Keratinocyte (primary cell): ENCODE measurements around the gene FAM83B. TPM values are rescaled to one million over a fixed set of nuclear protein-coding genes. Genes with fewer than 3 reads are reported as not detected.

Experiments
- DNase-seq: peaks from one replicate; pipeline ENCODE4 v3.0.0-alpha.2; 2011; ENCODE audit warnings: low read depth, missing footprints, low spot score
- FAIRE-seq: peaks from 2 replicates; lab custom pipeline; 2011; peaks lifted over from hg19 to GRCh38; lab: Jason Lieb, UNC
- H2AFZ ChIP-seq: 2 replicates; pipeline ENCODE4 v1.6.0; 2012; ENCODE audit warnings: low read length, control low read depth, inconsistent platforms; ENCODE audit not compliant: control insufficient read depth
- H3K27ac ChIP-seq: 2 replicates; pipeline ENCODE4 v1.5.1; 2011; ENCODE audit warnings: low read length; ENCODE audit not compliant: control insufficient read depth, insufficient read depth
- H3K27me3 ChIP-seq: 3 replicates; pipeline ENCODE4 v1.6.0; 2011; ENCODE audit warnings: low read length; ENCODE audit not compliant: control insufficient read depth, insufficient read depth; ENCODE audit errors: extremely low read depth
- H3K36me3 ChIP-seq, 2 experiments: 2 replicates in 1 of 2; 3 replicates in 1 of 2; pipeline ENCODE4 v1.5.1; 2011; ENCODE audit warnings: low read length in 2 of 2, mild to moderate bottlenecking in 1 of 2; ENCODE audit not compliant: control insufficient read depth in 2 of 2, insufficient read depth in 2 of 2; ENCODE audit errors: extremely low read depth in 1 of 2
- H3K4me1 ChIP-seq: 3 replicates; pipeline ENCODE4 v1.5.1; 2011; ENCODE audit warnings: low read length; ENCODE audit not compliant: control insufficient read depth, insufficient read depth; ENCODE audit errors: extremely low read depth
- H3K4me2 ChIP-seq: 3 replicates; pipeline ENCODE4 v1.6.0; 2011; ENCODE audit warnings: low read depth, low read length; ENCODE audit not compliant: control insufficient read depth, insufficient read depth; ENCODE audit errors: extremely low read depth
- H3K4me3 ChIP-seq, 3 experiments: fragments of 200-600 bp in 1 of 3; sonication (generic) in 1 of 3; 2 replicates in 2 of 3; 3 replicates in 1 of 3; pipeline ENCODE4 v1.5.1; 2011 to 2016; ENCODE audit warnings: low read length in 3 of 3, mild to moderate bottlenecking in 3 of 3, control low read depth in 2 of 3, inconsistent platforms in 1 of 3, low read depth in 1 of 3, mixed read lengths in 1 of 3, mixed run types in 1 of 3, moderate library complexity in 1 of 3; ENCODE audit not compliant: control insufficient read depth in 2 of 3, insufficient read depth in 2 of 3; ENCODE audit errors: extremely low read depth in 1 of 3
- H3K79me2 ChIP-seq: 2 replicates; pipeline ENCODE4 v1.6.0; 2012; ENCODE audit warnings: low read length; ENCODE audit not compliant: control insufficient read depth, insufficient read depth
- H3K9ac ChIP-seq: 3 replicates; pipeline ENCODE4 v1.6.0; 2011; ENCODE audit warnings: low read length; ENCODE audit not compliant: control insufficient read depth, insufficient read depth; ENCODE audit errors: extremely low read depth
- H3K9me1 ChIP-seq: 3 replicates; pipeline ENCODE4 v1.6.0; 2011; ENCODE audit warnings: low read length; ENCODE audit not compliant: control insufficient read depth, insufficient read depth; ENCODE audit errors: extremely low read depth
- H3K9me3 ChIP-seq: 2 replicates; pipeline ENCODE4 v1.5.1; 2012; ENCODE audit warnings: low read depth, low read length; ENCODE audit not compliant: control insufficient read depth
- H4K20me1 ChIP-seq: 3 replicates; pipeline ENCODE4 v1.6.0; 2011; ENCODE audit warnings: low read length; ENCODE audit not compliant: control insufficient read depth, insufficient read depth; ENCODE audit errors: extremely low read depth
- EZH2 ChIP-seq: IDR thresholded peaks from one replicate; pipeline ENCODE4 v1.6.1; 2012; ENCODE audit warnings: inconsistent platforms, mild to moderate bottlenecking, low read length, moderate library complexity
- dilution Hi-C: fragments of 300-500 bp; cut with MboI; formaldehyde crosslinking; loops from one replicate; pipeline ENCODE4 v1.7.0; 2020; ENCODE audit warnings: low sequenced_read_pairs; ENCODE audit not compliant: extremely low pct_ligation_motif_present
- polyA plus RNA-seq, 5 experiments: library from polyadenylated mRNA; depleted of rRNA in 3 of 5; stranded (reverse) in 3 of 5; stranded (forward) in 1 of 5; unstranded in 1 of 5; fragments of >200 nt; gene quantifications; 1 replicate in 1 of 5; 2 replicates in 3 of 5; 3 replicates in 1 of 5; pipeline versions ENCODE4 v1.2.1 to v1.2.3, GENCODE V29; 2011 to 2012; ENCODE audit warnings: missing spikeins in 2 of 5, low read depth in 1 of 5, low replicate concordance in 1 of 5
- TF ChIP-seq, protein P1 (sequence below), 3 experiments: IDR thresholded peaks in 1 of 3; conservative IDR thresholded peaks in 1 of 3; optimal IDR thresholded peaks in 1 of 3; 2 replicates in 2 of 3; 3 replicates in 1 of 3; pipeline versions ENCODE3 to v1.5.1; 2011; ENCODE audit warnings: low read length in 3 of 3, mild to moderate bottlenecking in 3 of 3, moderate library complexity in 2 of 3, control low read depth in 1 of 3, inconsistent platforms in 1 of 3; ENCODE audit not compliant: insufficient read depth in 2 of 3; ENCODE audit errors: extremely low read depth in 1 of 3

The FAM83B gene
- polyA plus RNA-seq, 1 donor (not counting 4 experiments of a cell fraction or from before 2014, with no cell fraction given) = 30.3 TPM

DNA sequence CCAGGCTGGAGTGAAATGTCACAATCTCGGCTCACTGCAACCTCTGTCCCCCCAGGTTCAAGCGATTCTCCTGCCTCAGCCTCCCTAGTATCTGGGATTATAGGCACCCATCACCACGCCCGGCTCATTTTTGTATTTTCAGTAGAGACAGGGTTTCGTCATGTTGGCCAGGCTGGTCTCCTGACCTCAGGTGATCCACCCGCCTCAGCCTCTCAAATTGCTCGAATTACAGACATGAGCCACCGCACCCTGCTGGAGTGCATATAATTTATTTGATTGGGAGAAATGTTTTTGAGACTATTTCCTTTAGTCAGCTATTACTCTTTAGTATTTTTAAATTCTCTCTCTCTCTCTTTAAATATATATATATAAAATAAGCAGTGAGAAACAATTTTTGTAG lies 29.8 kb downstream of the FAM83B start:
- Histone ChIP-seq H2AFZ (no peak overlapping the region), H3K27ac (peak overlapping the region; percentile 2), H3K79me2 (peaks cover 77% of the 10 kb centered on the region), H3K27me3 (no peaks in the 10 kb centered on the region), H3K9me1 (no peaks in the 10 kb centered on the region), H3K9ac (no peak overlapping the region), H3K4me1 (peaks cover 60% of the 10 kb centered on the region), H3K4me3 (no peak overlapping the region), H3K36me3 (peaks cover 0 to 16% of the 10 kb centered on the region in 2 experiments), H3K9me3 (no peaks in the 10 kb centered on the region), H4K20me1 (no peaks in the 10 kb centered on the region), H3K4me2 (no peak overlapping the region)
- FAIRE-seq = no peak
- TF ChIP-seq EZH2 = no peak
- TF ChIP-seq, protein P1, sequence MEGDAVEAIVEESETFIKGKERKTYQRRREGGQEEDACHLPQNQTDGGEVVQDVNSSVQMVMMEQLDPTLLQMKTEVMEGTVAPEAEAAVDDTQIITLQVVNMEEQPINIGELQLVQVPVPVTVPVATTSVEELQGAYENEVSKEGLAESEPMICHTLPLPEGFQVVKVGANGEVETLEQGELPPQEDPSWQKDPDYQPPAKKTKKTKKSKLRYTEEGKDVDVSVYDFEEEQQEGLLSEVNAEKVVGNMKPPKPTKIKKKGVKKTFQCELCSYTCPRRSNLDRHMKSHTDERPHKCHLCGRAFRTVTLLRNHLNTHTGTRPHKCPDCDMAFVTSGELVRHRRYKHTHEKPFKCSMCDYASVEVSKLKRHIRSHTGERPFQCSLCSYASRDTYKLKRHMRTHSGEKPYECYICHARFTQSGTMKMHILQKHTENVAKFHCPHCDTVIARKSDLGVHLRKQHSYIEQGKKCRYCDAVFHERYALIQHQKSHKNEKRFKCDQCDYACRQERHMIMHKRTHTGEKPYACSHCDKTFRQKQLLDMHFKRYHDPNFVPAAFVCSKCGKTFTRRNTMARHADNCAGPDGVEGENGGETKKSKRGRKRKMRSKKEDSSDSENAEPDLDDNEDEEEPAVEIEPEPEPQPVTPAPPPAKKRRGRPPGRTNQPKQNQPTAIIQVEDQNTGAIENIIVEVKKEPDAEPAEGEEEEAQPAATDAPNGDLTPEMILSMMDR (optimal IDR thresholded peaks at IDR 0.05 in 1 of 3, IDR thresholded peaks at IDR 0.05 in 1 of 3, conservative IDR thresholded peaks at IDR 0.05 in 1 of 3; ENCODE audit: extremely low read depth in 1 of 3, insufficient read depth in 2 of 3, low read length in 3 of 3) = no peak
- dilution Hi-C loops = no loop called here
- DNase-seq = no peak

DNA sequence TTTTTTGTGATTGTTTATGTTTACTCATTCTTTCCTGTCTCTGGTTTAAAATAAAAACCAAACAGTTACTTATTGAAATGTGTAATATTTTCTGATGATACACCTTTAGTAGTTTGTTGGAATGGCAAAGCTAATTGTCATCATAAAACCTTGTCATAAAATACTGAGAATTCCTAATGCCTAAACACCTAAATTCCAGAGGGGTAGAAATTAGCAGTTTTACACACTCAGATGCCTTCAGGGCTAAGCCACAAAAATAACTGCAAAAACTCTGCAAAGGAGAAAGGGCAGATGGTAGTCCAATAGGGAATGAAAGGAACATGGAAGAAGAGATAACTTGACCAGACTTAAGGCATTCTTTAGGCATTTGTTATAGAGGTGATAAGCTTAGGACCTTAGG lies 30.3 kb downstream of the FAM83B start:
- no peak overlapping the region for H2AFZ ChIP-seq
- no peaks in the 10 kb centered on the region for H3K9me1 ChIP-seq
- H3K9ac ChIP-seq = no peak overlapping the region
- TF ChIP-seq, protein P1 (optimal IDR thresholded peaks at IDR 0.05 in 1 of 3, IDR thresholded peaks at IDR 0.05 in 1 of 3, conservative IDR thresholded peaks at IDR 0.05 in 1 of 3; ENCODE audit: extremely low read depth in 1 of 3, insufficient read depth in 2 of 3, low read length in 3 of 3) = no peak
- TF ChIP-seq EZH2 = no peak
- no peaks in the 10 kb centered on the region for H3K27me3 ChIP-seq
- FAIRE-seq (peak; percentile 5), DNase-seq (no peak)
- H3K36me3 ChIP-seq = peaks cover 0 to 13% of the 10 kb centered on the region in 2 experiments
- no peaks in the 10 kb centered on the region for H3K9me3 ChIP-seq
- peaks cover 77% of the 10 kb centered on the region for H3K79me2 ChIP-seq
- H4K20me1 ChIP-seq = no peaks in the 10 kb centered on the region
- peaks cover 58% of the 10 kb centered on the region for H3K4me1 ChIP-seq
- H3K27ac ChIP-seq = peak overlapping the region; percentile 2
- no peak overlapping the region for H3K4me2 ChIP-seq
- dilution Hi-C loops = no loop called here
- H3K4me3 ChIP-seq = no peak overlapping the region
